Cardiac muscle cell (in vitro differentiated cells and primary cell): ENCODE data around the gene AQP12A. TPM values are rescaled to one million over a fixed set of nuclear protein-coding genes. Genes with fewer than 3 reads are reported as not detected.
"Not testable (repeated sequence)": the region's sequence is repeated elsewhere in the genome, so short reads cannot be mapped to it uniquely, and the experiment has no call there.

Source experiments
- DNase-seq, 2 donors: peaks; one replicate each; pipeline versions ENCODE4 v3.0.0 to v3.0.0-alpha.2; 2010 to 2017; ENCODE audit warnings: low read depth in 1 of 2, low spot score in 1 of 2
- H3K27ac ChIP-seq: fragments of 200-600 bp; sonication (generic); 2 replicates; pipeline ENCODE4 v1.5.1; 2016
- H3K27me3 ChIP-seq: fragments of 200-600 bp; sonication (generic); 2 replicates; pipeline ENCODE4 v1.6.0; 2016; ENCODE audit warnings: control low read depth
- H3K36me3 ChIP-seq: fragments of 200-600 bp; sonication (generic); 2 replicates; pipeline ENCODE4 v1.5.1; 2016; ENCODE audit warnings: control low read depth
- H3K4me1 ChIP-seq: fragments of 200-600 bp; sonication (generic); 2 replicates; pipeline ENCODE4 v1.8.1; 2017; ENCODE audit warnings: low read depth, mild to moderate bottlenecking, mixed run types
- H3K4me3 ChIP-seq: fragments of 200-600 bp; sonication (generic); 2 replicates; pipeline ENCODE4 v1.5.1; 2016; ENCODE audit warnings: mild to moderate bottlenecking
- H3K9me3 ChIP-seq: fragments of 200-600 bp; sonication (generic); 2 replicates; pipeline ENCODE4 v1.5.1; 2017; ENCODE audit warnings: low read depth, mild to moderate bottlenecking, control low read depth
- polyA plus RNA-seq: library from polyadenylated mRNA; unstranded; fragments of >200 nt; fragmentation: Nextera tagmentation; extraction: Ambion mirVana; gene quantifications from 2 replicates; pipeline ENCODE4 v1.2.1, GENCODE V29; 2016
- total RNA-seq: library from RNA; depleted of rRNA; stranded (reverse); fragments of >200 nt; gene quantifications from 2 replicates; pipeline ENCODE4 v1.2.3, GENCODE V29; 2016
- TF ChIP-seq, protein P1 (sequence below): IDR thresholded peaks from 2 replicates; pipeline ENCODE4 v1.5.1; 2012; ENCODE audit warnings: low read depth, mild to moderate bottlenecking, low read length

AQP12A gene
- total and polyA plus RNA-seq, 2 experiments from 2014 or later, result not detected

DNA sequence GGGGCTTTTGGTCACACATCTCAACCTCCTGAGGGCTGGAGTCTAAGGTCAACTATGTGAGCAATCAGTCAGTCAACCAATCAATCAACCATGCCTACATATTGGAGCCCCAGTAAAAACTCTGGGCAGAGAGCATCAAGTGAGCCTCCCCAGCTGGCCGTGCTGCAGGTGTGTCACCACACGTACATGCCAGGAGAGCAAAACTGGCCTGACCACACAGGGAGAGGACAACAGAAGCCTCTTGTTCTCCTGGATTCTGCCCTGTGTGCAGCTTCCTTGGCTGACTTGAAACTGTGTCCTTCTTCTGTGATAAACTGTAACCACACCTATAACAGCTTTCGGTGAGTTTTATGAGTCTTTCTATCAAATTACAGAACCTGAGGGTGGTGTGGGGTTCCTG lies 40.5 kb upstream of the AQP12A start:
- TF ChIP-seq, protein P1, sequence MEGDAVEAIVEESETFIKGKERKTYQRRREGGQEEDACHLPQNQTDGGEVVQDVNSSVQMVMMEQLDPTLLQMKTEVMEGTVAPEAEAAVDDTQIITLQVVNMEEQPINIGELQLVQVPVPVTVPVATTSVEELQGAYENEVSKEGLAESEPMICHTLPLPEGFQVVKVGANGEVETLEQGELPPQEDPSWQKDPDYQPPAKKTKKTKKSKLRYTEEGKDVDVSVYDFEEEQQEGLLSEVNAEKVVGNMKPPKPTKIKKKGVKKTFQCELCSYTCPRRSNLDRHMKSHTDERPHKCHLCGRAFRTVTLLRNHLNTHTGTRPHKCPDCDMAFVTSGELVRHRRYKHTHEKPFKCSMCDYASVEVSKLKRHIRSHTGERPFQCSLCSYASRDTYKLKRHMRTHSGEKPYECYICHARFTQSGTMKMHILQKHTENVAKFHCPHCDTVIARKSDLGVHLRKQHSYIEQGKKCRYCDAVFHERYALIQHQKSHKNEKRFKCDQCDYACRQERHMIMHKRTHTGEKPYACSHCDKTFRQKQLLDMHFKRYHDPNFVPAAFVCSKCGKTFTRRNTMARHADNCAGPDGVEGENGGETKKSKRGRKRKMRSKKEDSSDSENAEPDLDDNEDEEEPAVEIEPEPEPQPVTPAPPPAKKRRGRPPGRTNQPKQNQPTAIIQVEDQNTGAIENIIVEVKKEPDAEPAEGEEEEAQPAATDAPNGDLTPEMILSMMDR, result no peak
- no peaks in the 10 kb centered on the region for H3K9me3 ChIP-seq
- no peaks in the 10 kb centered on the region for H3K36me3 ChIP-seq
- H3K27me3 ChIP-seq, result no peaks in the 10 kb centered on the region
- no peak overlapping the region for H3K27ac ChIP-seq
- H3K4me1 ChIP-seq, result no peaks in the 10 kb centered on the region
- no peak for DNase-seq
- no peak overlapping the region for H3K4me3 ChIP-seq

DNA sequence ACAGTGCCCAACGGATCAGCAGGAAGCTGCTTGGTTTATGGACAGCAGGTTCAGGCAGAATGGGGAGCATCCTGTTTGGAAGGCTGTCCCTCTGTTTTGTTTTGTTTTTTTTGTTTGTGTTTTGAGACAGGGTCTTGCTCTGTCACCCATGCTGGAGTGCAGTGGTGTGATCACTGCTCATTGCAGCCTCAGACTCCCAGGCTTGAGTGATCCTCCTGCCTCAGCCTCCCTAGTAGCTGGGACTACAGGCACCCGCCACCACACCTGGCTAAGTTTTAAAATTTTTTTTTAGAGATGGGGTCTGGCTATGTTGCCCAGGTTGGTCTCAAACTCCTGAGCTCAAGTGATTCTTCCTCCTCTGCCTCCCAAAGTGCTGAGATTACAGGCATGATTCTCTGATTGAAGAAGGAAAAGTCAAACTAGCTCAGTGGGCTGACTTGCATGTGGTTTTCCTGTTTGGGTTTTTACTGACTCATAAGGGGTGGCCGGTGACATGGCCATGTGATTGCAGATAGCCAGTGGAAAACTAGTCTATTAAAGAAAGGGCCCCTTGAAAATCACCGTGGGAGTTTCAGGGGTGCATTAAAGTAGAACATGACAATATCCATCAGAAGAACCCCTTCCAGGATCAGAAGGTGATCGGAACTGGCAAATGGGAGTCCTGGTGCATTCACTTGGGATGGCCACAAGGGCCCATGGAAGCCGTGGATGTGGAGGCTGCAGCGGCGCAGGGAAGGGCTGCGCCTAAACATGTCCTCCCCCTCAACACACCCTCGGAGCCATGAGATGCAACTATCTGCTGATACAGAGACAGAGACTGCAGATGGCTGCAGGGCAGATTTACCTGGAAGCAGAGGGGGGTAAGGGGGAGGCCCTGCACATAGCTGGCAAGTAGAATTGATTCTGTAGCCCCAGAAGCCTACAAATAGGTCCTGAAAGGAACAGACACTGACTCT lies 35.5 kb upstream of the AQP12A start:
- DNase-seq, result peak in 1 of 2 donors; percentile 36
- TF ChIP-seq, protein P1, result no peak
- H3K36me3 ChIP-seq, result no peaks in the 10 kb centered on the region

DNA sequence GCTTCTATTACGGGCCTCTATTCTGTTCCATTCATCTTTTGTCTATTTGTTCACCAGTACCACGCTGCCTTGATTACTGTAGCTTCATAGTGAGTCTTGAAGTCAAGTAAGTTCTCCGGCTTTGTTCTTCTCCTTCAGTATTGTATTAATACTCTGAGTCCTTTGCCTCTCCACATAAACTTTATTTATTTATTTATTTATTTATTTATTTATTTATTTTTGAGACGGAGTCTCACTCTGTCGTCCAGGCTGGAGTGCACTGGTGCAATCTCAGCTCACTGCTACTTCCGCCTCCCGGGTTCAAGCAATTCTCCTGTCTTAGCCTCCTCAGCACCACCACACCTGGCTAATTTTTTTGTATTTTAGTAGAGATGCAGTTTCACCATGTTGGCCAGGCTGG lies 31.8 kb upstream of the AQP12A start:
- H3K4me1 ChIP-seq, H3K9me3 ChIP-seq, DNase-seq, H3K4me3 ChIP-seq, H3K27ac ChIP-seq, H3K27me3 ChIP-seq, H3K36me3 ChIP-seq: not testable (repeated sequence)

More for the DNA sequence above, 35.5 kb upstream of the AQP12A start:
- Histone ChIP-seq H3K9me3 (no peaks in the 10 kb centered on the region), H3K27me3 (no peaks in the 10 kb centered on the region), H3K4me1 (no peaks in the 10 kb centered on the region), H3K27ac (no peak overlapping the region), H3K4me3 (no peak overlapping the region)

DNA sequence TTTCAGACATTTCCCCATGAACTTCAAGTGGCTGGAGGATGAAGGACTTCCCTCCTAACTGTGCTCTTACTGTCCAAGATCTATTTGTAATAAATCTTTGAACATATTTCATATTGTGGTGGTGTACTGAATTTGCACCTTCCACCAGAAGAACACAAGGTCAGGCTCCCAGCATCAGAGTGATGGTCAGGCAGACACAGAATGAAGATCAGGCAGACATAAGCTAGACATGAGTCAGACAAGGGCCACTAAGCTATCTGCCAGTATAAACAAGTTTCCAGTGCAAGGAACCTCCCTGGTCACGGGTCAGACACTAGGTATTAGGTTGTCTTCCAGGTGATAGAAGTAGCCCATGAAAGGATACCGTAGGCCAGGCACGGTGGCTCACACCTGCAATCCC lies 29.0 kb upstream of the AQP12A start:
- TF ChIP-seq, protein P1, result no peak
- no peak overlapping the region for H3K4me3 ChIP-seq
- H3K27ac ChIP-seq, result no peak overlapping the region
- no peak for DNase-seq
- no peaks in the 10 kb centered on the region for H3K36me3 ChIP-seq
- no peaks in the 10 kb centered on the region for H3K27me3 ChIP-seq
- no peaks in the 10 kb centered on the region for H3K4me1 ChIP-seq
- no peaks in the 10 kb centered on the region for H3K9me3 ChIP-seq

DNA sequence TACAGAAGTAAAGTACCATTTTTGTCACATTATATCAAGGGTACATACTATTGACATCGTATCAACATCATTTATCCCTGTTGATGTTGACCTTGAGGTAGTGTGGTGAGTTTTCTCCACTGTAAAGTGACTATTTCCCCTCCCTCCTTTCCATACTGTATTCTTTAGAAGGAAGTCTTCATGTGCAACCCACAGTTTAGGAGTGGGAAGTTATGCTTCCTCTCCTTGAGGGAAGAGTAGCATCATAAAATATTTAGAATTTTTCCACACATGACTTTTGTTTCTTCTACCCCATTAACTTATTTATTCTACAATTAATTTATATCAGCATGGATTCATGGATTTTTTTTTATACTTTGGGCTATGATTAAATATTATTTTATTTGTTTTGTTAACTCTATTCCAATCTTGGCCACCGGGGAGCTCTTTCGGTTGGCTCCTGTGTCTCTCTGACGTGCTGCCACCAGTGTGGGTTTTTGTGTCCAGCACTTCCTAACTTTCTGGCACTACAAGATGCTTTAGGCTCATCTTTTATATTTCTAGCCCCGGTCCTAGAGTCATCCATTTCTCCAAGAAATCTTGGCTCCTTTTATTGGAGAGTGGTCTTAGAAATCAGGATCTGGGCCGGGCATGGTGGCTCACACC lies 28.0 kb upstream of the AQP12A start:
- Histone ChIP-seq H3K9me3 (no peaks in the 10 kb centered on the region), H3K4me3 (no peak overlapping the region), H3K36me3 (no peaks in the 10 kb centered on the region), H3K27ac (no peak overlapping the region), H3K27me3 (no peaks in the 10 kb centered on the region), H3K4me1 (no peaks in the 10 kb centered on the region)
- DNase-seq, result no peak
- TF ChIP-seq, protein P1, result no peak

DNA sequence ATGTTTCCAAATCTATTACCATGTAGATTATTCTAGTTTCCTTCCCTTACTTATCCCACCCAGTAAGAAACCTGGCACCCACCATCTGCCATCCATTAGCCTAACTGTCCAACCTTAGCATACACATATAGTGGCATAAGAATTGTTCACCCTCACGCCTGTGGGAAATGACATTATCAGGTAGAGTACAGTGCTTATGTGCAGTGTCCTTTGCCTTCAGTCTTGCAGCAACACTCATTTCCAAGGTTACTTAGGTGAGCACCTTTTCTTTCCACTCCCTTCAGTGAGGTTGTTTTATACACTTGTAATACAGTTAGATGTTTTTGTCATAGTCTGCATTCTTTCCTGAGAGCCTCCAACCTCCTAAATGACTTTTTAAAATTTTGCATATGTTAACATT lies 27.0 kb upstream of the AQP12A start:
- H3K9me3 ChIP-seq, result no peaks in the 10 kb centered on the region
- no peaks in the 10 kb centered on the region for H3K27me3 ChIP-seq
- no peak overlapping the region for H3K4me3 ChIP-seq
- no peak overlapping the region for H3K27ac ChIP-seq
- H3K4me1 ChIP-seq, result no peaks in the 10 kb centered on the region
- H3K36me3 ChIP-seq, result no peaks in the 10 kb centered on the region
- no peak for DNase-seq
- TF ChIP-seq, protein P1, result no peak
